Measurements from ENCODE around the gene NOTCH1.

DNA sequence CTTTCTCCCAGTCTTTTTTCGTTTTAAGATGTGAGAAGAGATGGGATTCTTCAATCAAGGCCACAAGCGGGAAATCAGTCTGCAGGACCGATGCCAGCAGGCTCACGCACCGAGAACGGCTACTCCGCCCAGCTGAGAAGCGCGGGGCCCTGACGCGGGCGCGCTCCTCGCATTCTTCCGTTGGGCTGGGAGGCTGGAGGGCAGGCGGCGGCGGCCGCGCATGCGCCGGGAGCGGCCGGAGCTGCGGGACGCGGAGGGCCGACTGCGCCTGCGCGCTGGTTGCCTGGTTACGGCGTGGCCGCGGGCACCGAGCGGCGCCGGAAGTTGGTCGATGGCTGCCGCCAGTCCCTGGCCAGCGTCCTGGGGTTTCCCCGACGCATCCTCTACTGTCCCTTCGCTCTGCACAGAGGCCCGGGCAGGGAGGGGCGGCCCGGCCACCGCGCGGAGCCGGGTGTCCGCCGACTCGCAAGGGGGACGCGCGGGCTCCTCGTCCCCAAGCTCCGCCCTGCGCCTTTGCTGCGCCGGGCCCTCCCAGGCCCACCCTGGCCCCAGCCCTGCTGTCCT is 62.2 kb downstream of the NOTCH1 start:
- TF ChIP-seq POLR2A (IDR thresholded peaks at IDR 0.05; ENCODE audit: low read length) (peak; percentile 74), GATA1 (IDR thresholded peaks at IDR 0.05; ENCODE audit: low read depth, low read length) (no peak)

Data from erythroblast (primary cell).